Breast epithelium (tissue), 3 donors: Measurements from ENCODE around the gene TCF3.

Source experiments
- POLR2A ChIP-seq: fragments of 450-650 bp; IDR thresholded peaks from one replicate; pipeline ENCODE4 v1.6.1; 2016; ENCODE audit warnings: antibody characterized with exemption, mild to moderate bottlenecking, moderate library complexity
- POLR2AphosphoS5 ChIP-seq, 3 donors: sonication (generic); formaldehyde crosslinking; IDR thresholded peaks; one replicate each; pipeline ENCODE4 v1.6.1; 2017; ENCODE audit warnings: antibody characterized with exemption in 3 of 3
- TF ChIP-seq, protein P1 (sequence below), 3 donors: fragments of 450-650 bp; IDR thresholded peaks; one replicate each; pipeline ENCODE4 v1.5.1; 2016 to 2017; ENCODE audit warnings: antibody characterized with exemption in 3 of 3, mild to moderate bottlenecking in 3 of 3, moderate library complexity in 3 of 3

DNA sequence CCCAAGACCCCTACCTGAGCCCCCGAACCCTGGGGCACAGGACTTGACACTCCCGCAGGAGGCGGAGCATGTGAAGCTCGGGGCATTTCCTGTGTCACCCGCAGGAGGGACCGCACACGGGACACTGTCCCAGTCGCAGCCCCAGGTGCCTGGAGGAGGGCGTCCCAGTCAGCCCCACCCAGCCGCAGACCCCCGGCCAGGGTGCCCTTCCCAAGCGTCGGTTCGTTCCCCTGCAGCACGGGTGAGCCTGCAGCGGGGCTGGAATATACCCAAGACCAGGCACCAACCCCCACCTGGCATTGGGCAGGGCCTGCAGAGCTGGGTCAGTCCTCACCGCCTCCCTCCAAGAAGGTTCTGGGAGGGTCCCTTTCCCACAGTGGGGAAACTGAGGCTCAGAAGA lies 21.6 kb downstream of the TCF3 start:
- TF ChIP-seq, protein P1, sequence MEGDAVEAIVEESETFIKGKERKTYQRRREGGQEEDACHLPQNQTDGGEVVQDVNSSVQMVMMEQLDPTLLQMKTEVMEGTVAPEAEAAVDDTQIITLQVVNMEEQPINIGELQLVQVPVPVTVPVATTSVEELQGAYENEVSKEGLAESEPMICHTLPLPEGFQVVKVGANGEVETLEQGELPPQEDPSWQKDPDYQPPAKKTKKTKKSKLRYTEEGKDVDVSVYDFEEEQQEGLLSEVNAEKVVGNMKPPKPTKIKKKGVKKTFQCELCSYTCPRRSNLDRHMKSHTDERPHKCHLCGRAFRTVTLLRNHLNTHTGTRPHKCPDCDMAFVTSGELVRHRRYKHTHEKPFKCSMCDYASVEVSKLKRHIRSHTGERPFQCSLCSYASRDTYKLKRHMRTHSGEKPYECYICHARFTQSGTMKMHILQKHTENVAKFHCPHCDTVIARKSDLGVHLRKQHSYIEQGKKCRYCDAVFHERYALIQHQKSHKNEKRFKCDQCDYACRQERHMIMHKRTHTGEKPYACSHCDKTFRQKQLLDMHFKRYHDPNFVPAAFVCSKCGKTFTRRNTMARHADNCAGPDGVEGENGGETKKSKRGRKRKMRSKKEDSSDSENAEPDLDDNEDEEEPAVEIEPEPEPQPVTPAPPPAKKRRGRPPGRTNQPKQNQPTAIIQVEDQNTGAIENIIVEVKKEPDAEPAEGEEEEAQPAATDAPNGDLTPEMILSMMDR (IDR thresholded peaks at IDR 0.05), result no peak
- no peak for TF ChIP-seq POLR2A
- TF ChIP-seq POLR2AphosphoS5 (IDR thresholded peaks at IDR 0.05), result no peak
